HG03103 (cell line): ENCODE measurements around the gene PNMA6F.
A peak's percentile ranks its signal among the peaks of the same experiment; 100 is the strongest.
"Not testable (repeated sequence)": the region's sequence is repeated elsewhere in the genome, so short reads cannot be mapped to it uniquely, and the experiment has no call there.

ENCODE experiments used
- ATAC-seq: cut with Tn5 transposase; IDR thresholded peaks from one replicate; pipeline ENCODE4 v1.9.1; 2021; ENCODE audit warnings: low read depth; ENCODE audit not compliant: unreplicated experiment

Gene PNMA6F

DNA sequence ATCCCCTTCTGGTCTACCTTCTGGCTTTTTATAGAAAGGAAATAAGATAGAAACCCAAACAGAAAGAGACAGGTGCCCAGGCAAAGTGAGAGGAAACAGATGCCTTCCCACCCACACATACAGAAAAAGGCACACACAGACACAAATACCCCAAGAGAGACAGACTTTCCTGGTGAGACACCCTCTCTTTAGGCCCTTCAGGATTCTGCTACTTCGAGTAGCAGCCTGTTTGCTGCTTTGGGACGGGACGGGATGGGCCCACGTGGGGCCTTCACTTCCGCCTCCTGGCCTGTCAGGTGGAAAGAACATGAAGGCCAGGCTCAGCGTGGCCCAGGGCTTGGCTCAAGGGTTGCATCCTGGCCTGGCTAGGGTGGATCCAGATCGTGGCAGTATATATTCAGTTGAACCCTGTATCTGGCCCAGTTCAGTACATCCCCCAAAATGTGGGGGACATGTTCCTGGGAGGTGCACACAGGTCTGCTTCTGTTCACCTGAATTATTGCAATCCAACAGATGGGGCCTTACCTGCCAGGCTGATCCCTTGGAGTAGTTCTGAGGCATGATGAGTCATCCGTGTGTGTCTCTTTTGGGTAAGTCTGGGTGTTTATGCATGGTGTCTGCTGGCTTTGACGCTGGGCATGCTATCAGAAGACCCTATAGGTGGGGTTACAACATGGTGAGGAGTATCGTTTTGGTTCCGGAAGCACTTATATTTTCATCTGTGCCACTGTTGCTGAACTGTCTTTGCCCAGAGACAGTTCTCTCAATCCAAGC is 14.7 kb upstream of the PNMA6F start:
- ATAC-seq, result no peak

DNA sequence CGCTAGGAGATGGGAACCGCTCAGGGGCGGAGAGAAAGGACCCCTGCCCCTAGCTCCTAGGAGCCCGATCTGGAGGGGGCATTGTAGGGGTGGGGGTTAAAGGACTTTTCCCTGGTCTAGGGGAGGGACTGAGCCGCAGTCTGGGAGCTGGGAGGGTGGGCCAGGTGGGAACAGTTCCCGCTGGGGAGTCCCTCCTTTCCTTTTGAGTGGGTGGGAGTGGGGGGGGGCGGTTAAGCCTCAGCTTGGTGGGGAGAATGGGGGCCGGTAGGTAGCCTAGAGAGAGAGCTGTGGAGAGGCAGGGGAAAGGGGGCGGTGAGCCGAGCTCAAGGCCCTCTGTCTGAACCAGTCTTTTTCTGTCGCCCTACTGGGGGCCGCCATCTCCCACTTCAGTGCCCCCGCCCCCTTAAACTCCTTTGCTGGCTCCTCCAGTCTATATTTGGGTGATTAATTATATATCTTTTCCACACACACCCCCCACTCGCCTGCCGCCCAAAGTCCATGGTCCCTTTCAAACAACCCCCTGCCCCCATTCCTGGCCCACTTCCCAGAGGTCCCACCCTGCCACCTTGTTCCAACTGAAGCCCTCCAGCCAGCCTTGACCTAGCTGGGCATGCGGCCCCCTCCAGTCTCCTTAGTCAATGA is 13.2 kb upstream of the PNMA6F start:
- ATAC-seq, result no peak

DNA sequence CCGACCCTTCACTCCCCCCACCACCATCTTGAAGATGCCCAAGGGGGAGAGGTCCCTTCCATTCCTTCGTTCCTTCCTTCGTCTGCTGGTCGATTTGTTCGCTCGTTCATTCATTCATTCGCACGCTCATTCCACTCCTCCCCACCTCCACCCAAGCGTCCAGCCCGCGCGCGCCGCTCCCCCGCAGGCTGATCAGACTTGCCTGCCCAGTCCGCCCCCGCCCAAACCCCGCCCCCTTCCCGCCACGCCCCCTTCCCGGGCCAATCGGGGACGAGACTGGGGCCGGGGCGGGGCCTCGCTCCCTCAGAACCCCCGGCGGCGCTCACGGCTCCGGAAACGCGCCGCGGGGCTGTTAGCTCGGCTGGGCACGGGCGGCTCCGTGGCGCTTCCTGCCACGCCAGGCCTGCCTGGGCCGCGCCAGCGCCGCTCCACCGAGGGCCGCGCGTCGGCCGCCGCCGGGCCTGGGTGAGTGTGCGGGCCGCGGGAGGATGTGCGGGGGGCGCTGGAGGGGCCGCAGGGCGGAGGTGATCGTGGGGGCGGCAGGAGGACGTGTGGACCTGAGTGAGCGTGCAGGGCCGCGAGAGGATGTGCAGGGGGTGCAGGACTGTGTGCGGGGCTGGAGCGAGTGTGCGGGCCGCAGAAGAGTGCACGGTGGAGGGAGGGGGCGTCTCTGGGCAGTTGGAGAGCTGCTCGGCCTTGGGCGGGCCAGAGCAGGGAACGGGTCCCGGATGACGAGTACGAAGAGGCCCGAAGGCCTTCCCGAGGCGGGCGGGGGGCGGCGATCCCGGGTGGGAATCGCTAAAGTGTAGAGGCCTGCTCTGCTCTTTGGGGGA is 12.5 kb upstream of the PNMA6F start, which contains the start of gene ZNF275:
ZNF275 (plus strand) TSS at position 333 of the 833 bp plus-strand sequence. CDS start 2,527 bp downstream, outside the sequence.
- peak; percentile 62 for ATAC-seq

GRCh38 chrX:153333266-153333665 is 11.7 kb upstream of the PNMA6F start:
- ATAC-seq, result no peak

GRCh38 chrX:153327561-153327960 is 6.0 kb upstream of the PNMA6F start:
- ATAC-seq, result no peak

- ATAC-seq, result no peak
Observed at GRCh38 chrX:153320555-153321184, 897 bp downstream of the PNMA6F start.

DNA sequence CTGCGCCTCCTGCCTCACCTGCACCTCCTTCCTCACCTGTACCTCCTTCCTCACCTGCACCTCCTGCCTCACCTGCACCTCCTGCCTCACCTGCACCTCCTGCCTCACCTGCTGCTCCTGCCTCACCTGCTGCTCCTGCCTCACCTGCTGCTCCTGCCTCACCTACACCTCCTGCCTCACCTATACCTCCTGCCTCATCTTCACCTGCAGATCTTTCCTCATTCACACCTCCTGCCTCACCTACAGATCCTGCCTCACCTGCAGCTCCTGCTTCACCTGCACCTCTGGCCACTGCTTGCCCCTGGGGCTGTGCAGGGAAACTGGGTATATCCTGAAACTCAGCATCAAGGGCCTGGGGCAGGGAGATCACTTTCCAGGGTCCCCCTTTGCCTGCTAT is 1.5 kb downstream of the PNMA6F start:
- ATAC-seq, result not testable (repeated sequence)

DNA sequence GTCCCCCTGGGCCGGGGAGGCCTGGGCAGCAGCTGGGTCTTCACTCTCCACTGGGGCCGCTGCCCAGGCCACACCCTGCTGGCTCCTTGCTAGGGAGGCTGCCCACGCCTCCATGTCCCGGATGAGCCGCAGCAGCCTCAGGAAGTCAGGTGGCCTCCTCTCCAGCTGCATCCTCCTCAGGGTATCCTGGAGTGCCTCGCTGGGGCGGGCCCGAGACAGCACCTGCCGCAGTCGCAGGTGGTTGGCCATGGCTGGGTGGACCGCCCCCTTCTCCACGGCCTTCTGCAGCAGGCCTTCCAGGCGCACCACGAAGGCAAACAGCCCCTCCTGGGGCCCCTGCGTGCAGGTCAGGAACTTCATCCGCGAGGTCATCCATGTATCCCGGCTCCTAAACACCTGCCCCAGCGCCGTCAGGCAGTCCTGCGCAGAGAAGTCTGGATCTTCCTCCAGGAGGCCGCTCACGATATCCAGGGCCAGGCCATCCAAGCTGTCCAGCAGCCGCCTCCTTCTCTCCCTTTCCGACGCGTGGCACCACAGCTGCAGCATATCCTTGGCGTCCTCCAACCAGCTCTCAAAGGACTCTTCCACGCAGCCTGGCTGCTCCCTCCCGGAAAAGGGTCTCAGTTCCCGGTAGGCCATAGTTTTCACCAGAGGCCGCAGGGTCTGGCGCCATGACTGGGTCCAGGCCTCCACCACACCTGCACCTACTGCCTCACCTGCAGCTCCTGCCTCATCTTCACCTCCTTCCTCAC is 2.1 kb downstream of the PNMA6F start:
- ATAC-seq, result no peak

GRCh38 chrX:153318811-153319210 is 2.8 kb downstream of the PNMA6F start:
- no peak for ATAC-seq

GRCh38 chrX:153317996-153318722 is 3.4 kb downstream of the PNMA6F start:
- no peak for ATAC-seq

DNA sequence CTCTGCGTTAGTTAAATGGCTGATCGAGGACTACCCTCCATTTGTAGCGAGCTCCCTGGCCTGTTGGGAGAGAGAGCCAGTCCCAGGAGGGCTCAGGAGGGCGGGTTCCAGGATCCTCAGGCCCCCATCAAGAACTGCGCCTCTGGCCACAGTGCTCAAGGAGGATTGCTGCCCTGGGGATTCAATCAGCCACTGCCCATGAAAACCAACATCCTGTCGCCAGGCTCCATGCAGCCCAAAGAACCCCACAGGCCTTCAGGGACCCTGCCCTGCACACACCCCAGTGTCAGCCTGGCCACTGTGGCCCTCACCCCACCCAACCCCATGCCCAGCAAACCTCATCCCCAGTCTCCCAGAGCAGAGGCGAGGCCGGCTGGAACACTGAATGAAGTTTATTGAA is 4.3 kb downstream of the PNMA6F start:
- no peak for ATAC-seq

DNA sequence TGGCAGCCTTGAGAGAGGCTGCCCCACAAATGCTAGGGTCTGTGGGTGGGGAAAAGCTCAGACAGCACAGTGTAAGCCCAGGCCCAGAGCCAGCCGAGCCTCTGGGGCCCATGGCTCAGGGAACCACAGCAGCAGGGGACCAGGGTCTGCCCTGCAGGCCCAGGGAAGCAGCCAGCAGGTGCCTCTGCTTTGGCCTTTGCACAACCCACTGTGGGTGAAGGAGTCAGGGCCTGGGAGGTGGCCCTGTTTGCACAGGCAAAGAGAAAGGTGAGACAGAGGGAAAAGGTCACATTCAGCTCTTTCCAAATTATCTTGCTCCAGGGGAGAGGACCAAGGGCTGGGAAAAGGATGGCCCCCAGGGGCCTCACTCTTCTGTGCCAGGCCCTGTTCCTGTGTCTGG is 8.7 kb downstream of the PNMA6F start:
- no peak for ATAC-seq

GRCh38 chrX:153312041-153312440 is 9.5 kb downstream of the PNMA6F start:
- no peak for ATAC-seq

DNA sequence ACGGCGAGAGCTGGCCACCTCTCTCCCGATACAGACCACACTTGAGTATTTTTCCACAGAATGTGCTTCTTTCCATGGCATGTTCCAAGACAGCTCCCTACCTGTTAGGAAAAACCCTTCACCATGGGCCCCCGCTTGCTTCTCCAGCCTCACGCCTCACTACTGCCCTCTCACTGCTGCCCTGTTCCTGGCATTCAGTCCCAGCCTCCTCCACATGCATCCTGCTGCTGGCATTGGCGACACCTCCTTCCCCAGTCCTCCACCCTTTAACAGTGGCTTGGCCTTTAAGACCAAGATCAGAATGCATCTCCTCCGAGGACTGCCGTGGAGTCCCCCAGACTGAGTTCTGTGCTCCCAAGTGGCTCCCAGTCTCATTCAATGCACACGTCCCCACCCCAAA is 10.7 kb downstream of the PNMA6F start:
- ATAC-seq, result no peak

GRCh38 chrX:153307276-153308178 is 14.0 kb downstream of the PNMA6F start:
- no peak for ATAC-seq

- ATAC-seq, result no peak
Observed at GRCh38 chrX:153306527-153307115, 14.9 kb downstream of the PNMA6F start.

GRCh38 chrX:153305972-153306371 is 15.6 kb downstream of the PNMA6F start:
- ATAC-seq, result no peak
